ENCODE data around the gene CMSS1. TPM values are rescaled to one million over a fixed set of nuclear protein-coding genes. Genes with fewer than 3 reads are reported as not detected.

Gene CMSS1
- polyA plus RNA-seq, 1 donor = 20.6 TPM

Other genes with a start within 250 kb of the CMSS1 start
- 1.3 TPM for gene COL8A1, start 179.3 kb upstream of the CMSS1 start, polyA plus RNA-seq (ENCODE audit: insufficient read length)

All from hindlimb muscle (tissue), 1 donor.